ENCODE measurements around the gene RIPOR3. TPM values are rescaled to one million over a fixed set of nuclear protein-coding genes. Genes with fewer than 3 reads are reported as not detected.
A peak's percentile ranks its signal among the peaks of the same experiment; 100 is the strongest.

RIPOR3 gene
- total and polyA plus RNA-seq, 4 donors, result 5.6 to 90.3 (median 16.3) TPM

- peak overlapping the region in 1 of 2 donors; percentile 33 for H3K27ac ChIP-seq (ENCODE audit: low read depth in 1 of 2, low read length in 2 of 2)
- H3K4me1 ChIP-seq (ENCODE audit: control insufficient read depth in 4 of 4, insufficient read depth in 4 of 4, low read length in 3 of 4), result peaks cover under 1 to 6% (median 3%) of the 10 kb centered on the region in 4 donors
- no peaks in the 10 kb centered on the region for H3K36me3 ChIP-seq (ENCODE audit: control insufficient read depth in 4 of 4, insufficient read depth in 3 of 4, low read depth in 1 of 4, low read length in 3 of 4)
- H3K9me3 ChIP-seq (ENCODE audit: control insufficient read depth in 4 of 4, low read length in 3 of 4), result no peaks in the 10 kb centered on the region
- H3K4me3 ChIP-seq (ENCODE audit: low read depth in 1 of 3, low read length in 3 of 3), result no peak overlapping the region
- TF ChIP-seq, protein P1, sequence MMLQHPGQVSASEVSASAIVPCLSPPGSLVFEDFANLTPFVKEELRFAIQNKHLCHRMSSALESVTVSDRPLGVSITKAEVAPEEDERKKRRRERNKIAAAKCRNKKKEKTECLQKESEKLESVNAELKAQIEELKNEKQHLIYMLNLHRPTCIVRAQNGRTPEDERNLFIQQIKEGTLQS (IDR thresholded peaks at IDR 0.05), result no peak
- no peak for DNase-seq (ENCODE audit: low spot score)
- H3K27me3 ChIP-seq (ENCODE audit: control insufficient read depth in 4 of 4, insufficient read depth in 4 of 4, low read length in 3 of 4), result no peaks in the 10 kb centered on the region
- 90% methylated on average over 7 of the region's 7 CpGs for WGBS
- no peak overlapping the region for H3K9ac ChIP-seq (ENCODE audit: low read depth in 1 of 2, low read length in 2 of 2)
Observed at GRCh38 chr20:50673146-50673465, 18.2 kb downstream of the RIPOR3 start.

- no peak for DNase-seq (ENCODE audit: low spot score)
- no peak overlapping the region for H3K4me3 ChIP-seq (ENCODE audit: low read depth in 1 of 3, low read length in 3 of 3)
- peak overlapping the region in 1 of 2 donors; percentile 33 for H3K27ac ChIP-seq (ENCODE audit: low read depth in 1 of 2, low read length in 2 of 2)
- H3K4me1 ChIP-seq (ENCODE audit: control insufficient read depth in 4 of 4, insufficient read depth in 4 of 4, low read length in 3 of 4), result peaks cover 0 to 6% (median 3%) of the 10 kb centered on the region in 4 donors
- H3K9me3 ChIP-seq (ENCODE audit: control insufficient read depth in 4 of 4, low read length in 3 of 4), result no peaks in the 10 kb centered on the region
- 91% methylated on average over 8 of the region's 8 CpGs for WGBS
- H3K9ac ChIP-seq (ENCODE audit: low read depth in 1 of 2, low read length in 2 of 2), result no peak overlapping the region
- no peaks in the 10 kb centered on the region for H3K36me3 ChIP-seq (ENCODE audit: control insufficient read depth in 4 of 4, insufficient read depth in 3 of 4, low read depth in 1 of 4, low read length in 3 of 4)
- TF ChIP-seq, protein P2, sequence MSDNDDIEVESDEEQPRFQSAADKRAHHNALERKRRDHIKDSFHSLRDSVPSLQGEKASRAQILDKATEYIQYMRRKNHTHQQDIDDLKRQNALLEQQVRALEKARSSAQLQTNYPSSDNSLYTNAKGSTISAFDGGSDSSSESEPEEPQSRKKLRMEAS (IDR thresholded peaks at IDR 0.05), result no peak
- TF ChIP-seq HNF4A (conservative IDR thresholded peaks at IDR 0.05) (no peak), FOXA2 (IDR thresholded peaks at IDR 0.05) (no peak), NR2F2 (IDR thresholded peaks at IDR 0.05) (no peak), YY1 (IDR thresholded peaks at IDR 0.05) (no peak), HNF4G (IDR thresholded peaks at IDR 0.05) (no peak)
- TF ChIP-seq, protein P3, sequence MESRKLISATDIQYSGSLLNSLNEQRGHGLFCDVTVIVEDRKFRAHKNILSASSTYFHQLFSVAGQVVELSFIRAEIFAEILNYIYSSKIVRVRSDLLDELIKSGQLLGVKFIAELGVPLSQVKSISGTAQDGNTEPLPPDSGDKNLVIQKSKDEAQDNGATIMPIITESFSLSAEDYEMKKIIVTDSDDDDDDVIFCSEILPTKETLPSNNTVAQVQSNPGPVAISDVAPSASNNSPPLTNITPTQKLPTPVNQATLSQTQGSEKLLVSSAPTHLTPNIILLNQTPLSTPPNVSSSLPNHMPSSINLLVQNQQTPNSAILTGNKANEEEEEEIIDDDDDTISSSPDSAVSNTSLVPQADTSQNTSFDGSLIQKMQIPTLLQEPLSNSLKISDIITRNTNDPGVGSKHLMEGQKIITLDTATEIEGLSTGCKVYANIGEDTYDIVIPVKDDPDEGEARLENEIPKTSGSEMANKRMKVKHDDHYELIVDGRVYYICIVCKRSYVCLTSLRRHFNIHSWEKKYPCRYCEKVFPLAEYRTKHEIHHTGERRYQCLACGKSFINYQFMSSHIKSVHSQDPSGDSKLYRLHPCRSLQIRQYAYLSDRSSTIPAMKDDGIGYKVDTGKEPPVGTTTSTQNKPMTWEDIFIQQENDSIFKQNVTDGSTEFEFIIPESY (IDR thresholded peaks at IDR 0.05), result no peak
- H3K27me3 ChIP-seq (ENCODE audit: control insufficient read depth in 4 of 4, insufficient read depth in 4 of 4, low read length in 3 of 4), result no peaks in the 10 kb centered on the region
Observed at GRCh38 chr20:50672400-50673145, 18.8 kb downstream of the RIPOR3 start.

- Histone ChIP-seq H3K27ac (ENCODE audit: low read depth in 1 of 2, low read length in 2 of 2) (no peak overlapping the region), H3K36me3 (ENCODE audit: control insufficient read depth in 4 of 4, insufficient read depth in 3 of 4, low read depth in 1 of 4, low read length in 3 of 4) (no peaks in the 10 kb centered on the region), H3K9ac (ENCODE audit: low read depth in 1 of 2, low read length in 2 of 2) (no peak overlapping the region), H3K27me3 (ENCODE audit: control insufficient read depth in 4 of 4, insufficient read depth in 4 of 4, low read length in 3 of 4) (no peaks in the 10 kb centered on the region), H3K4me3 (ENCODE audit: low read depth in 1 of 3, low read length in 3 of 3) (no peak overlapping the region), H3K9me3 (ENCODE audit: control insufficient read depth in 4 of 4, low read length in 3 of 4) (no peaks in the 10 kb centered on the region), H3K4me1 (ENCODE audit: control insufficient read depth in 4 of 4, insufficient read depth in 4 of 4, low read length in 3 of 4) (peaks cover 0 to 6% (median 3%) of the 10 kb centered on the region in 4 donors)
- no peak for TF ChIP-seq TAF1 (conservative IDR thresholded peaks at IDR 0.05)
- no peak for TF ChIP-seq REST (IDR thresholded peaks at IDR 0.05)
- no peak for TF ChIP-seq SP1 (IDR thresholded peaks at IDR 0.05)
- no peak for TF ChIP-seq FOXA1 (IDR thresholded peaks at IDR 0.05)
- TF ChIP-seq YY1 (IDR thresholded peaks at IDR 0.05), result no peak
- no peak for TF ChIP-seq HNF4G (IDR thresholded peaks at IDR 0.05)
- TF ChIP-seq, protein P3 (IDR thresholded peaks at IDR 0.05), result no peak
- TF ChIP-seq HNF4A (conservative IDR thresholded peaks at IDR 0.05), result no peak
- no peak for TF ChIP-seq FOXA2 (IDR thresholded peaks at IDR 0.05)
- TF ChIP-seq, protein P4, sequence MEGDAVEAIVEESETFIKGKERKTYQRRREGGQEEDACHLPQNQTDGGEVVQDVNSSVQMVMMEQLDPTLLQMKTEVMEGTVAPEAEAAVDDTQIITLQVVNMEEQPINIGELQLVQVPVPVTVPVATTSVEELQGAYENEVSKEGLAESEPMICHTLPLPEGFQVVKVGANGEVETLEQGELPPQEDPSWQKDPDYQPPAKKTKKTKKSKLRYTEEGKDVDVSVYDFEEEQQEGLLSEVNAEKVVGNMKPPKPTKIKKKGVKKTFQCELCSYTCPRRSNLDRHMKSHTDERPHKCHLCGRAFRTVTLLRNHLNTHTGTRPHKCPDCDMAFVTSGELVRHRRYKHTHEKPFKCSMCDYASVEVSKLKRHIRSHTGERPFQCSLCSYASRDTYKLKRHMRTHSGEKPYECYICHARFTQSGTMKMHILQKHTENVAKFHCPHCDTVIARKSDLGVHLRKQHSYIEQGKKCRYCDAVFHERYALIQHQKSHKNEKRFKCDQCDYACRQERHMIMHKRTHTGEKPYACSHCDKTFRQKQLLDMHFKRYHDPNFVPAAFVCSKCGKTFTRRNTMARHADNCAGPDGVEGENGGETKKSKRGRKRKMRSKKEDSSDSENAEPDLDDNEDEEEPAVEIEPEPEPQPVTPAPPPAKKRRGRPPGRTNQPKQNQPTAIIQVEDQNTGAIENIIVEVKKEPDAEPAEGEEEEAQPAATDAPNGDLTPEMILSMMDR (IDR thresholded peaks at IDR 0.05; ENCODE audit: low read depth, low read length, missing input control), result no peak
- no peak for TF ChIP-seq GABPA (IDR thresholded peaks at IDR 0.05 in 1 of 2, conservative IDR thresholded peaks at IDR 0.05 in 1 of 2)
- TF ChIP-seq, protein P2 (IDR thresholded peaks at IDR 0.05), result no peak
- TF ChIP-seq JUND (IDR thresholded peaks at IDR 0.05), result no peak
- no peak for TF ChIP-seq NR2F2 (IDR thresholded peaks at IDR 0.05)
- WGBS, result 93% methylated on average over 3 of the region's 3 CpGs
- DNase-seq (ENCODE audit: low spot score), result no peak
Observed at GRCh38 chr20:50671626-50672025, 19.7 kb downstream of the RIPOR3 start.

Measured in liver (tissue), 9 donors.